ENCODE data around the gene CCDC12.

- no peak for TF ChIP-seq CTCF (IDR thresholded peaks at IDR 0.05)
- no peak for TF ChIP-seq POLR2A (IDR thresholded peaks at IDR 0.05)
- no peak for TF ChIP-seq EP300 (IDR thresholded peaks at IDR 0.05)
Measured at GRCh38 chr3:46946416-46946815, 30.1 kb downstream of the CCDC12 start.
